GM12878 (cell line): Measurements from ENCODE around the gene MEGF6.

ENCODE experiments used
- EP300 ChIP-seq, 2 experiments: fragments of 150-350 bp in 1 of 2; IDR thresholded peaks; 2 replicates each; pipeline ENCODE4 v1.6.1; 2011 to 2012; ENCODE audit warnings: low read depth in 2 of 2, low read length in 2 of 2, borderline replicate concordance in 1 of 2, improper control_type of control experiment in 1 of 2, inconsistent platforms in 1 of 2; ENCODE audit not compliant: control insufficient read depth in 1 of 2
- ETV6 ChIP-seq, 2 experiments: fragments of 450-650 bp in 1 of 2; IDR thresholded peaks in 1 of 2; conservative IDR thresholded peaks in 1 of 2; 2 replicates each; pipeline ENCODE4 v1.6.1; 2014; ENCODE audit warnings: antibody characterized with exemption in 1 of 2, borderline replicate concordance in 1 of 2, low read depth in 1 of 2, mild to moderate bottlenecking in 1 of 2, moderate library complexity in 1 of 2
- HDAC2 ChIP-seq: fragments of 200-600 bp; sonication (generic); IDR thresholded peaks from 2 replicates; pipeline ENCODE4 v1.6.1; 2017
- KLF5 ChIP-seq: fragments of 450-650 bp; IDR thresholded peaks from 2 replicates; pipeline ENCODE4 v1.6.1; 2014; ENCODE audit warnings: mild to moderate bottlenecking; ENCODE audit not compliant: partially characterized antibody
- MXI1 ChIP-seq: fragments of 150-350 bp; IDR thresholded peaks from 2 replicates; pipeline ENCODE4 v1.6.1; 2011; ENCODE audit warnings: low read depth, mild to moderate bottlenecking, inconsistent platforms, low read length, improper control_type of control experiment
- POLR2A ChIP-seq: IDR thresholded peaks from 2 replicates; pipeline ENCODE4 v1.6.1; 2011; ENCODE audit warnings: low read depth, mild to moderate bottlenecking, low read length
- POLR2AphosphoS5 ChIP-seq: IDR thresholded peaks from 2 replicates; pipeline ENCODE4 v1.6.1; 2011; ENCODE audit warnings: mild to moderate bottlenecking, low read length, inconsistent platforms
- SIX5 ChIP-seq: IDR thresholded peaks from 2 replicates; pipeline ENCODE4 v1.6.1; 2011; ENCODE audit warnings: mild to moderate bottlenecking, low read depth, low read length, moderate library complexity; ENCODE audit not compliant: severe bottlenecking
- SMAD1 ChIP-seq: fragments of 450-650 bp; IDR thresholded peaks from 2 replicates; pipeline ENCODE4 v1.6.1; 2018; ENCODE audit warnings: mild to moderate bottlenecking, low read depth; ENCODE audit not compliant: partially characterized antibody
- SRF ChIP-seq, 2 experiments: IDR thresholded peaks; 2 replicates each; pipeline ENCODE4 v1.6.1; 2011; ENCODE audit warnings: low read depth in 2 of 2, low read length in 2 of 2, mild to moderate bottlenecking in 1 of 2, moderate library complexity in 1 of 2
- YBX1 ChIP-seq: fragments of 450-650 bp; IDR thresholded peaks from 2 replicates; pipeline ENCODE4 v1.6.1; 2016; ENCODE audit warnings: antibody characterized with exemption
- TF ChIP-seq, protein P1 (sequence below), 3 experiments: IDR thresholded peaks in 2 of 3; conservative IDR thresholded peaks in 1 of 3; 2 replicates each; pipeline ENCODE4 v1.5.1; 2011; ENCODE audit warnings: low read depth in 3 of 3, low read length in 3 of 3, mild to moderate bottlenecking in 3 of 3, control low read depth in 2 of 3, moderate library complexity in 2 of 3, inconsistent platforms in 1 of 3, mixed read lengths in 1 of 3; ENCODE audit not compliant: control insufficient read depth in 2 of 3, insufficient read depth in 1 of 3; ENCODE audit errors: extremely low read depth in 1 of 3
- TF ChIP-seq, protein P2 (sequence below): IDR thresholded peaks from 2 replicates; pipeline ENCODE4 v1.6.1; 2011; ENCODE audit warnings: low read depth, low read length, improper control_type of control experiment, borderline replicate concordance

DNA sequence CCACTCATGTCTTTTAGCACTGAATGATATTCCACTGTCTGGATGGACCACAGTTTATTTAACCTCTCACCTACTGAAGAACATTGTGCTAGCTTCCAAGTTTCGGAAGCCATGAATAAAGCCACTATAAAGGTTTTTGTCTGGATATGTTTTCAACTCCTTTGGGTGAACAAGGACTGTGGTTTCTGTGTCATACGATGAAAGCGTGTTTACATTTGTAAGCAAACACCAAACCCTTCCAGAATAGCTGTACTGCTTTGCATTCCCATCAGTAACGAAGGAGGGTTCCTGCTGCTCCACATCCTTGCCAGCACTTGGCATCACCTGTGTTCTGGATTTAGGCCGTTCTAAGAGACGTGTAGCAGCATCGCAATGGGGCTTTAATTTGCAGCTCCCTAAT is 167.5 kb downstream of the MEGF6 start:
- TF ChIP-seq, protein P1, sequence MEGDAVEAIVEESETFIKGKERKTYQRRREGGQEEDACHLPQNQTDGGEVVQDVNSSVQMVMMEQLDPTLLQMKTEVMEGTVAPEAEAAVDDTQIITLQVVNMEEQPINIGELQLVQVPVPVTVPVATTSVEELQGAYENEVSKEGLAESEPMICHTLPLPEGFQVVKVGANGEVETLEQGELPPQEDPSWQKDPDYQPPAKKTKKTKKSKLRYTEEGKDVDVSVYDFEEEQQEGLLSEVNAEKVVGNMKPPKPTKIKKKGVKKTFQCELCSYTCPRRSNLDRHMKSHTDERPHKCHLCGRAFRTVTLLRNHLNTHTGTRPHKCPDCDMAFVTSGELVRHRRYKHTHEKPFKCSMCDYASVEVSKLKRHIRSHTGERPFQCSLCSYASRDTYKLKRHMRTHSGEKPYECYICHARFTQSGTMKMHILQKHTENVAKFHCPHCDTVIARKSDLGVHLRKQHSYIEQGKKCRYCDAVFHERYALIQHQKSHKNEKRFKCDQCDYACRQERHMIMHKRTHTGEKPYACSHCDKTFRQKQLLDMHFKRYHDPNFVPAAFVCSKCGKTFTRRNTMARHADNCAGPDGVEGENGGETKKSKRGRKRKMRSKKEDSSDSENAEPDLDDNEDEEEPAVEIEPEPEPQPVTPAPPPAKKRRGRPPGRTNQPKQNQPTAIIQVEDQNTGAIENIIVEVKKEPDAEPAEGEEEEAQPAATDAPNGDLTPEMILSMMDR (IDR thresholded peaks at IDR 0.05 in 2 of 3, conservative IDR thresholded peaks at IDR 0.05 in 1 of 3; ENCODE audit: control insufficient read depth in 2 of 3, extremely low read depth in 1 of 3, insufficient read depth in 1 of 3, low read depth in 3 of 3, low read length in 3 of 3): no peak
- no peak for TF ChIP-seq YBX1
- no peak for TF ChIP-seq SRF (IDR thresholded peaks at IDR 0.05; ENCODE audit: low read depth in 2 of 2, low read length in 2 of 2)
- TF ChIP-seq SMAD1: no peak
- no peak for TF ChIP-seq POLR2A
- TF ChIP-seq, protein P2, sequence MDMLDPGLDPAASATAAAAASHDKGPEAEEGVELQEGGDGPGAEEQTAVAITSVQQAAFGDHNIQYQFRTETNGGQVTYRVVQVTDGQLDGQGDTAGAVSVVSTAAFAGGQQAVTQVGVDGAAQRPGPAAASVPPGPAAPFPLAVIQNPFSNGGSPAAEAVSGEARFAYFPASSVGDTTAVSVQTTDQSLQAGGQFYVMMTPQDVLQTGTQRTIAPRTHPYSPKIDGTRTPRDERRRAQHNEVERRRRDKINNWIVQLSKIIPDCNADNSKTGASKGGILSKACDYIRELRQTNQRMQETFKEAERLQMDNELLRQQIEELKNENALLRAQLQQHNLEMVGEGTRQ: no peak
- TF ChIP-seq SIX5: no peak
- no peak for TF ChIP-seq POLR2AphosphoS5
- no peak for TF ChIP-seq HDAC2
- TF ChIP-seq EP300 (IDR thresholded peaks at IDR 0.05; ENCODE audit: borderline replicate concordance in 1 of 2, control insufficient read depth in 1 of 2, low read depth in 2 of 2, low read length in 2 of 2): no peak
- no peak for TF ChIP-seq MXI1
- TF ChIP-seq ETV6 (conservative IDR thresholded peaks at IDR 0.05 in 1 of 2, IDR thresholded peaks at IDR 0.05 in 1 of 2; ENCODE audit: borderline replicate concordance in 1 of 2, low read depth in 1 of 2): no peak
- TF ChIP-seq KLF5: no peak
